HT1080 (cell line): Measurements from ENCODE around the gene RPS24. TPM values are rescaled to one million over a fixed set of nuclear protein-coding genes. Genes with fewer than 3 reads are reported as not detected.
"Not testable (repeated sequence)": the region's sequence is repeated elsewhere in the genome, so short reads cannot be mapped to it uniquely, and the experiment has no call there.

Experiments used
- DNase-seq: peaks from one replicate; pipeline ENCODE4 v3.0.0-alpha.2; 2015; ENCODE audit warnings: low read depth
- total RNA-seq: library from RNA; depleted of rRNA; stranded (reverse); fragments of >200 nt; shearing (Covaris generic); gene quantifications from 2 replicates; pipeline ENCODE4 v1.2.3, GENCODE V29; 2014

Gene RPS24
- total RNA-seq, 1 experiment from 2014 or later, result 3,014 TPM

GRCh38 chr10:78047314-78047891 lies 13.7 kb downstream of the RPS24 start:
- DNase-seq, result peak; percentile 78

DNA sequence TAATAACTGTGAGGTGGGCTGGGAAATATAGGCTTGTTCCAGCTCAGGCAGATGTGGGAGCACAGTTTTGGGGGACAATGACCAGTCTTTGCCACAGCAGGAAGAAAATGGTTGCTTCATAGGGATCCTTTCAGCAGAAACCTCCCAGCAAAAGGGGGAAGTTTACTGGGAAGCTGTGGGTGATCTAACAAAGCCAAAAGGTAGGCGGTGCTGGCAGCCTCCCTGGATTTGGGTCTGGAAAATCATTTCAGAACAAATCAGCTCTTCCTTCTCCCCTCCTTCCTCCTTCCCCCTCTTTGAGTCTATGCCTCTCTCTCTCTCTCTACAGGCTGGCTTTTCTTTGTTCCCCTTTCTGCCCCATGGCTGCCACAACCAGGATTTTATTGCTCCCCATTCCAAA lies 16.2 kb downstream of the RPS24 start:
- DNase-seq, result no peak

DNA sequence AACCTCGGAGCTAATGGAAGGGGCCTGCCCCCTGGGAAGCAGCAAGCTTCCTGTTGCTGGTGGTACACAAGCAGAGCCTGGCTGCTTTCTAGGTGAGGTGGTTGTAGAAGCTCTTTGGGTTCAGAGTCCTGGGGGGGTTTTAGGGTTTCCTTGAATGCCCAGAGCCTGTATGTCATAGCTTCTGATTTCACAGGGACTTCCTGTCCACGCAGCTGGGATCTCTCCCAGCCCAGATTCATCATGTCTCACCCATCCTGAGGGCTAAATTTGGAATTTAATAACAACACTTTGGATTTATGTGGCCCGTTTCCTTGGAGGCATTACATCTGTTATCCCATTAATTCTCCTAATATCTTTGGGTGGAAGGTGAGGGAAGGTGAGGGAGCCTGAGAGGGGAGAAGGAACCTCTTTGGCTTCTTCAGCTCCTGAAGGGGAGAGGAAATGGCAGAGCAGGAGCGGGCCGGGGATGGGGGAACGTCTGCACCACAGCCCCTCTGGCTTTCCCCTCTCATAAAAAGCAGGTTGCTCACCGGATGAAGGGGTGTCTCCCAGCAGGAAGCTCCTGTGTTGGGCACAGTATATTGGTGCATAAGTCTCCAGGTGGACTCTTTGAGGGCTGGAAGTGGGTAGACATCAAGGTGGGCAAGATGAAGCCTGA lies 19.7 kb downstream of the RPS24 start:
- DNase-seq, result peak; percentile 72

DNA sequence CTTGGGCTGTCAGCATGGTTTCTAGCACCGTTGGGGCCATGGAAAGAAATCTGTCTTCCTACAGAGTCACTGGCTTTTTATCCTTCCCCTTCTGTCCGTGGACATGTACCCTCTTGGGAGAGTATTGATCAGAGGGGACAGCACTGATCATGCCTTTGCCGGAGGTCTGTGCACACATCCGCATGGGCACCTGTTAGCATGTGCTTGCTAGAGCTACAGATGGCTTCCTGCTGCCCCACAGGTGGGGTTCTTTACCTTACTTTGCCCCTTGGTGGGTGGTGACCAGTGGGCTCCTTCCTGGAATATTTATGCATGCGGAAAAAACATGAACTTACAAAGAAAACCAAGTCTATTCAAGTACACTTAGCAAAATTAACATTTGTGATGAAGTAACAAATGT lies 24.9 kb downstream of the RPS24 start:
- no peak for DNase-seq

GRCh38 chr10:78059906-78060702 lies 26.4 kb downstream of the RPS24 start:
- no peak for DNase-seq

DNA sequence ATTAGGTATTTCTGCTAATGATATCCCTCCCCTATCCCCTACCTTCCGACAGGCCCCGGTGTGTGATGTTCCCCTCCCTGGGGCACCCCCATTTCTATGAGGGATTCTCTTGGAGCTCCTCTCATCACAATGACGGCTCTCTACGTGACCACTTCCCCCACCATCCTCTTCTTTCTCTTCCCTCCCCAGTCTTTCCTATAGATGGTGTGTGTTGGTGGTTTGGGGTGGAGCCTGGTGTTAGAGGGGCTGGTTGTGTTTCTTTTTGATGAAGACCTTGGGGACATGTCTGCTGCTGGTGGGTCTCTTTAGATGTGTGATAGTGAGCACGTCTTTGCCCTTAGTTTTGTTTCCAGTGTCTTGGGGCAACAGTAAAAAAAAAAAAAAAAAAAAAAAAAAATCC lies 28.6 kb downstream of the RPS24 start:
- no peak for DNase-seq

DNA sequence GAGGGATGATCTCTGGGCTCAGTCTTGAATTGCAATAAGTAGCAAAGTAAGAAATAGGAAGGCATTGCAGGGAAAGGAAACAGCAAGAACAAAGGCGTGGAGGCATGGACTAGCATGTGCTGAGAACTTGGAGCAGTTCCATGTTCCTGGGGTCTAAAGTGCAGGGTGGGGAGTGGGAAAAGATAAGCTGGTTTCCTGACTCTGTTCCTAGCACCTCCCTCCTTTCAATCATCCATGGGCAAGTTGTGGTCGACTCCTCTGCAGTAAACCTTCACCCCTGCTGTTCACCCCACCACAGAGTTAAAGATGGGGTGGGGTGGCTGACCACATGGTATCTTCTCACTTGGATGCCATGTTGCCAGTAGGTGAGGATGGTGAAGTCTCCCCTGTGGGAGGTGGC lies 29.6 kb downstream of the RPS24 start:
- no peak for DNase-seq

GRCh38 chr10:78064919-78065318 lies 31.3 kb downstream of the RPS24 start:
- not testable (repeated sequence) for DNase-seq

- no peak for DNase-seq
Observed at GRCh38 chr10:78065611-78066010, 31.9 kb downstream of the RPS24 start.

DNA sequence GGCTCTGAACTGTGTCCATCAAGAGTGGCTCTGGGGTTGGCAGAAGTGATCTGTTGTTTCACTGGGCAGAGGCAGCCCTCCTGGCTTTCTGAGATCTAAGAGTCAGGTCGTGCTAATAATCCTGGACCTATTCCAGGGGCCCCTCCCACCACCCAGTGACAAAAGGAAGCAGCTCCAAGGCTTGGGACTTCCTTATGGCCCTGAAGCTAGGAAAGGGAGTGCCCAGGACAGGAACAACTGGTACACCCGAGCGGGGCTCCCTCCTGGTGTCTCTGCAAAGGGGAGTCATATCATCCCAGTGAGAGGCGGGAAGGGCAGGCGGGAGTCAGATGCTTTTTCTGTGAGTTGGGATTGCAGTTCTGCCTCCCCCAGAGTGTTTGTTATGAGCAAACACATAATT lies 32.3 kb downstream of the RPS24 start:
- no peak for DNase-seq

DNA sequence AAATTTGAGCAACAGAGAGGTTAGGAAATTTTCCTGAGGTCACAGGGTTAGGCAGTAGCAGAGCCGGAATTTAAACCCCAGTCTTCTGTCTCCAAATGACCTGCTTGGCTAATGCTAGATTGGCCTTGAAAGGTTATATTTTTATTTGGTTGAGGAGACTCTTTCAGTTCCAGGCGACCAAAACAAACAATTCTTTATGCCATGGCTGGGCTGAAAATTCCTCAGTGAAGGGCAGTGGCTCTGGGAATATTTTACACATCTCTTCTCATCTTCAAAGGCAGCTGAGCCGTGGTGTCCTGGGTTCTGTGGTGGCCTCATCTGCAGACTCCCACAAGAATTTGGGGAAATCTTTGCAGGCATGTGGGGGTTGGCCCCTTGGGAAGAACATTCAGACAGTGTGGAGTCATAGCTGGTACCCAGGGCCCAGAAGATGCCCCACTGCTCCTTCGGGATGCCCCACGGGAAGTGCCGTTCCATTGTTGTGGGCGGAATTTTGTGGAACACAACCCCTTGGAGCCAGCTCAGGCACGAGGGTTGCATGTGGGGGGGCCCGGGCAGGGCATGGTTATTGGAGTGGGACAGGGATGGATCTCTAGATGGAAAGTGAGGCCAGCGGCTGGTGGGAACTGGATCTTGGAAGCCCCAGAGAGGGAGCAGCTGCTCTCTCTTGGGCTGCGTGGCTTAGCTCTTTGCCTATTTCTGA lies 33.2 kb downstream of the RPS24 start:
- no peak for DNase-seq

- DNase-seq, result no peak
Observed at GRCh38 chr10:78069151-78069550, 35.5 kb downstream of the RPS24 start.

GRCh38 chr10:78070064-78070463 lies 36.4 kb downstream of the RPS24 start:
- not testable (repeated sequence) for DNase-seq

DNA sequence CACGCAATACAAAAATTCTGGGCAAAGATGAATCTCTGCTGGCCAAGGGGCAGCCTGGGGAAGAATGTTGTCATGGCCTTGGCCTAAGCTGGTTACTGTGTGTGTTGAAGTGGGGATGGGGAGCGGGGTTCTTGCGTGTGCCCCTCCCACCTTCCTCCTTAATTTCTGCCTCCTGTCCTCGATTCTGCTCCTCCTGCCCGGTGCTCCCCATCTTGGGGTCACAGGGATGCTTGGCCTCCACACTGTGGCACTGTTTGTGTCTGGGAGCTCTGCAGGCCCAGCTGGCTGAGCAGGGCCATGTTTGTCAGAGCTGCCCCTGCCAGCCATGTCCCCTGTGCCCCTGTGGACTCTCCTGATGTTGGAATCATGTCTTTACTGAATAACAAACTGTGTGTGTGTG lies 37.1 kb downstream of the RPS24 start:
- no peak for DNase-seq

GRCh38 chr10:78071140-78071856 lies 37.6 kb downstream of the RPS24 start:
- DNase-seq, result no peak

GRCh38 chr10:78071857-78072179 lies 38.2 kb downstream of the RPS24 start:
- DNase-seq, result no peak

DNA sequence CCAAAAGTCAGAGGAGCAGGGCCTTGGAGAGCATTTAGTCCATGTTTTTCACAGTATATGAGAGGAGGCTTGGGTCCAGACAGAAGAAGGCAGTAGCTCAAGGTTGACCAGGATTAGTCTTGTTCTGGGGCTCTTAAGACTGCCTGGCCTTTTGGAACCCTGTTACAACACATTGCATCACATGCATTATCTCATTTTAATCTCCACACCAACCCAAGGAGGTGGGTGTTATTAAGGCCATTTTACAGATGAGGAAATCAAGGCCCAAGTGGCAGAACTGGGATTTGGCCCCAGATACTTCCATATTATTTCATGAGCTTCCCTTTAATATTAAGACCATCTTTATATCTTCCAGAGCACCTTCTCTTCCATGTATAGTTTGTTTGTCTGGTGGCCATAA lies 38.8 kb downstream of the RPS24 start:
- no peak for DNase-seq

DNA sequence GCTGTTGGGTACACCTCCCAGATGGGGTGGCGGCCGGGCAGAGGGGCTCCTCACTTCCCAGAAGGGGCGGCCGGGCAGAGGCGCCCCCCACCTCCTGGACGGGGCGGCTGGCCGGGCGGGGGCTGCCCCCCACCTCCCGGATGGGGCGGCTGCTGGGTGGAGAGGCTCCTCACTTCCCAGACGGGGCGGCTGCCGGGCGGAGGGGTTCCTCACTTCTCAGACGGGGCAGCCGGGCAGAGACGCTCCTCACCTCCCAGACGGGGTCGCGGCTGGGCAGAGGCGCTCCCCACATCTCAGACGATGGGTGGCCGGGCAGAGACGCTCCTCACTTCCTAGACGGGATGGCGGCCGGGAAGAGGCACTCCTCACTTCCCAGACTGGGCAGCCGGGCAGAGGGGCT lies 42.1 kb downstream of the RPS24 start:
- DNase-seq, result not testable (repeated sequence)

GRCh38 chr10:78078539-78079330 lies 45.1 kb downstream of the RPS24 start:
- DNase-seq, result no peak

DNA sequence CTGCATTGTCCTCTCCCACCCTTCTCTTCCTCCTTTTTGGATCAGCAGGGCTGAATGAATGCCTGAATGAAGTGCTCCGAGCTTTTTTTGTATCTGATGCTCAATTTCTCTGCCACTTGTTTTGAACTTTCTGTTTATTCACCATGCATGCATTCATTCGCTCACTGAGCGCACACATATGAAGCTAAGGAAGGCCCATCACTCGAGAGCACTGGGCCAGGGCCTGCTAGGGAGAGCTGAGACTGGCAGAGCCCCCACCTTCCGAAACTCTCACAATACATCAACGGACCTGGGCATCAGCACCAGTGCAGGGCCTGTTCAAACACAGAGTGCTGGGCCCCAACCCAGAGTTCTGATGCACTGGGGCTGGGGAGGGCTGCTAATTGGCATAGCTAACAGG lies 45.7 kb downstream of the RPS24 start:
- DNase-seq, result no peak

GRCh38 chr10:78081292-78081691 lies 47.6 kb downstream of the RPS24 start:
- no peak for DNase-seq
